Liver (tissue), 9 donors: ENCODE data around the gene DMAC2. TPM values are rescaled to one million over a fixed set of nuclear protein-coding genes. Genes with fewer than 3 reads are reported as not detected.

ENCODE experiments used
- DNase-seq: peaks from one replicate; pipeline ENCODE4 v3.0.0-alpha.2; 2017; ENCODE audit warnings: low spot score
- H3K27ac ChIP-seq, 2 donors: one replicate each; pipeline ENCODE4 v1.7.0; 2013; ENCODE audit warnings: inconsistent platforms in 2 of 2, low read length in 2 of 2, control low read depth in 1 of 2, low read depth in 1 of 2, mild to moderate bottlenecking in 1 of 2
- H3K27me3 ChIP-seq, 4 donors: one replicate each; pipeline versions ENCODE4 v1.6.1 to v1.7.0; 2013; ENCODE audit warnings: low read length in 3 of 4, inconsistent platforms in 1 of 4, mild to moderate bottlenecking in 1 of 4, moderate library complexity in 1 of 4; ENCODE audit not compliant: control insufficient read depth in 4 of 4, insufficient read depth in 4 of 4
- H3K36me3 ChIP-seq, 4 donors: one replicate each; pipeline versions ENCODE4 v1.6.1 to v1.7.0; 2013; ENCODE audit warnings: low read length in 3 of 4, mild to moderate bottlenecking in 3 of 4, low read depth in 1 of 4, moderate library complexity in 1 of 4; ENCODE audit not compliant: control insufficient read depth in 4 of 4, insufficient read depth in 3 of 4
- H3K4me1 ChIP-seq, 4 donors: one replicate each; pipeline versions ENCODE4 v1.6.1 to v1.7.0; 2013; ENCODE audit warnings: low read length in 3 of 4, mild to moderate bottlenecking in 3 of 4, moderate library complexity in 1 of 4; ENCODE audit not compliant: control insufficient read depth in 4 of 4, insufficient read depth in 4 of 4
- H3K4me3 ChIP-seq, 3 donors: one replicate each; pipeline versions ENCODE4 v1.6.1 to v1.7.0; 2013; ENCODE audit warnings: low read length in 3 of 3, control low read depth in 1 of 3, low read depth in 1 of 3, mild to moderate bottlenecking in 1 of 3
- H3K9ac ChIP-seq, 2 donors: one replicate each; pipeline ENCODE4 v1.7.0; 2013; ENCODE audit warnings: low read length in 2 of 2, mild to moderate bottlenecking in 2 of 2, moderate library complexity in 2 of 2, control low read depth in 1 of 2, low read depth in 1 of 2
- H3K9me3 ChIP-seq, 4 donors: one replicate each; pipeline versions ENCODE4 v1.6.1 to v1.7.0; 2013; ENCODE audit warnings: low read length in 3 of 4; ENCODE audit not compliant: control insufficient read depth in 4 of 4
- EGR1 ChIP-seq, 2 donors: IDR thresholded peaks; 2 replicates each; pipeline ENCODE4 v1.6.1; 2016 to 2018; ENCODE audit warnings: antibody characterized with exemption in 2 of 2, low read depth in 2 of 2
- FOXA1 ChIP-seq: IDR thresholded peaks from 2 replicates; pipeline ENCODE4 v1.6.1; 2016; ENCODE audit warnings: antibody characterized with exemption
- FOXA2 ChIP-seq: IDR thresholded peaks from 2 replicates; pipeline ENCODE4 v1.6.1; 2016; ENCODE audit warnings: antibody characterized with exemption
- GABPA ChIP-seq, 2 donors: IDR thresholded peaks in 1 of 2; conservative IDR thresholded peaks in 1 of 2; 2 replicates each; pipeline ENCODE4 v1.6.1; 2016; ENCODE audit warnings: antibody characterized with exemption in 2 of 2, mild to moderate bottlenecking in 1 of 2, moderate library complexity in 1 of 2
- HNF4A ChIP-seq, 2 donors: conservative IDR thresholded peaks; 2 replicates each; pipeline ENCODE4 v1.6.1; 2016; ENCODE audit warnings: antibody characterized with exemption in 2 of 2, mild to moderate bottlenecking in 2 of 2
- HNF4G ChIP-seq: IDR thresholded peaks from 2 replicates; pipeline ENCODE4 v1.6.1; 2016; ENCODE audit warnings: antibody characterized with exemption
- JUND ChIP-seq, 2 donors: IDR thresholded peaks; 2 replicates each; pipeline ENCODE4 v1.6.1; 2016; ENCODE audit warnings: antibody characterized with exemption in 2 of 2
- NR2F2 ChIP-seq: IDR thresholded peaks from 2 replicates; pipeline ENCODE4 v1.6.1; 2016; ENCODE audit warnings: antibody characterized with exemption
- RAD21 ChIP-seq, 2 donors: IDR thresholded peaks; 2 replicates each; pipeline ENCODE4 v1.6.1; 2016; ENCODE audit warnings: antibody characterized with exemption in 2 of 2, mild to moderate bottlenecking in 2 of 2
- RXRA ChIP-seq, 2 donors: IDR thresholded peaks; 2 replicates each; pipeline ENCODE4 v1.6.1; 2017 to 2018; ENCODE audit warnings: antibody characterized with exemption in 2 of 2, mild to moderate bottlenecking in 1 of 2
- SP1 ChIP-seq: IDR thresholded peaks from 2 replicates; pipeline ENCODE4 v1.6.1; 2018; ENCODE audit warnings: antibody characterized with exemption, mild to moderate bottlenecking
- TAF1 ChIP-seq: conservative IDR thresholded peaks from 2 replicates; pipeline ENCODE4 v1.6.1; 2016; ENCODE audit warnings: antibody characterized with exemption, mild to moderate bottlenecking
- YY1 ChIP-seq: IDR thresholded peaks from 2 replicates; pipeline ENCODE4 v1.6.1; 2016; ENCODE audit warnings: antibody characterized with exemption, mild to moderate bottlenecking
- WGBS: extraction: QIAGEN DNeasy Blood & Tissue Kit; methylation state at CpG from one replicate; pipeline ENCODE4 v1.1.7; 2013; 5-methylcytosine and 5-hydroxymethylcytosine counted together
- polyA plus RNA-seq, 2 donors: library from polyadenylated mRNA; stranded (reverse) in 1 of 2; unstranded in 1 of 2; fragments of 200-250 nt in 1 of 2; fragments of >200 nt in 1 of 2; fragmentation: Nextera tagmentation in 1 of 2; extraction: Ambion mirVana in 1 of 2; gene quantifications; one replicate each; pipeline versions ENCODE4 v1.2.1 to v1.2.3, GENCODE V29; 2013 to 2015
- total RNA-seq, 2 donors: library from RNA; depleted of rRNA; stranded (reverse); fragments of >200 nt; gene quantifications; one replicate each; pipeline ENCODE4 v1.2.3, GENCODE V29; 2014
- TF ChIP-seq, protein P1 (sequence below): IDR thresholded peaks from 2 replicates; pipeline ENCODE4 v1.6.1; 2016; ENCODE audit warnings: antibody characterized with exemption
- TF ChIP-seq, protein P2 (sequence below): IDR thresholded peaks from 2 replicates; pipeline ENCODE4 v1.6.1; 2016; ENCODE audit warnings: antibody characterized with exemption, mild to moderate bottlenecking
- TF ChIP-seq, protein P3 (sequence below): fragments of 150-350 bp; IDR thresholded peaks from 2 replicates; pipeline ENCODE4 v1.5.1; 2017; ENCODE audit warnings: improper control_type of control experiment, low read depth, low read length; ENCODE audit not compliant: missing input control
- TF ChIP-seq, protein P4 (sequence below): IDR thresholded peaks from 2 replicates; pipeline ENCODE4 v1.6.1; 2016; ENCODE audit warnings: antibody characterized with exemption
- TF ChIP-seq, protein P5 (sequence below): IDR thresholded peaks from 2 replicates; pipeline ENCODE4 v1.6.1; 2016; ENCODE audit warnings: antibody characterized with exemption
- donor health status: healthy.
- donor health status: healthy.
- donor health status: healthy.
- donor health status: healthy.
- donor health status: healthy.

The DMAC2 gene
- total and polyA plus RNA-seq, 4 donors, result 17.1 to 28.8 (median 24.2) TPM

DNA sequence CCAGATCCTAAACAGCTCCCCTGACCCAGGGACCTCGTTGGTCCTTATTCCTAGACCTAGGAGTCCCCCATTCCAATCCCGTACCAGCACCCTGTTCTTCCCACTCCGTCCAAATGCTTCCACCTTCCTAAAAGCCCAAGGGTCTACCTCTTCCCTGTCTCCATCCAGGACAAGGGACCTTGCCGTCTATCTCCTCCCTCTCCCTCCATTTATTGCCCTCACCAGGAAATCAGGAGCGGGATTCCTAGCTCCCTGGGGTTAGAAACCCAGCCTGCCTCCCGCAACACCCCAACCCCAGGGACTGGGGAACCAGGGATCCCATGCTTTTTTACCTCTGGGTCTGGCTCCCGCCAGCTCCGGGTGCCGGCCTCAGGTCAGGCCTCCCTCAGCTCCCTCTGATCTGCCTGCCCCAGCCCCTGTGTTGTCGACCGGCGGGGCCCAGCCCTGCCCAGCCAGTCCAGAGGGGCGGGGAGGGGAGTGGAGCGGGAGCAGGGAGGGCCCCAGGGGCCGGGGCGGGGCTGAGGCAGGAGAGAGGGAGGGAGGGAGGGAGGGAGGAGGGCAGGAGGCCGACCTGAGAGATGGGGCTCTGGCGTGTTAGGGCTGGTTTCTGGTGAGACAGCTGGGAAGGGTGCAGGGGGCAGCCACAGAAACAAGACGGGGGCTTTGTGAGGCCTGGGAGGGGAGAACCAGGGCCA is 12.6 kb downstream of the DMAC2 start, which contains the start of gene B3GNT8:
Gene B3GNT8 (minus strand): TSS at position 423 of the 695 bp plus-strand sequence. CDS start 596 bp downstream, outside the sequence.
- Histone ChIP-seq H3K27me3 (no peaks in the 10 kb centered on the region), H3K4me1 (peaks cover 0 to 13% (median 10%) of the 10 kb centered on the region in 4 donors), H3K9me3 (no peaks in the 10 kb centered on the region), H3K4me3 (peak within 1 kb of the TSS in 1 of 3 donors; percentile 22), H3K27ac (peak within 1 kb of the TSS; percentile 47 to 53), H3K9ac (no peak within 1 kb of the TSS), H3K36me3 (peaks cover 6 to 39% (median 10%) of the 10 kb centered on the region in 4 donors)
- DNase-seq, result peak; percentile 86
- no peak for TF ChIP-seq SP1
- WGBS, result 52% methylated on average over 19 of the region's 19 CpGs

DNA sequence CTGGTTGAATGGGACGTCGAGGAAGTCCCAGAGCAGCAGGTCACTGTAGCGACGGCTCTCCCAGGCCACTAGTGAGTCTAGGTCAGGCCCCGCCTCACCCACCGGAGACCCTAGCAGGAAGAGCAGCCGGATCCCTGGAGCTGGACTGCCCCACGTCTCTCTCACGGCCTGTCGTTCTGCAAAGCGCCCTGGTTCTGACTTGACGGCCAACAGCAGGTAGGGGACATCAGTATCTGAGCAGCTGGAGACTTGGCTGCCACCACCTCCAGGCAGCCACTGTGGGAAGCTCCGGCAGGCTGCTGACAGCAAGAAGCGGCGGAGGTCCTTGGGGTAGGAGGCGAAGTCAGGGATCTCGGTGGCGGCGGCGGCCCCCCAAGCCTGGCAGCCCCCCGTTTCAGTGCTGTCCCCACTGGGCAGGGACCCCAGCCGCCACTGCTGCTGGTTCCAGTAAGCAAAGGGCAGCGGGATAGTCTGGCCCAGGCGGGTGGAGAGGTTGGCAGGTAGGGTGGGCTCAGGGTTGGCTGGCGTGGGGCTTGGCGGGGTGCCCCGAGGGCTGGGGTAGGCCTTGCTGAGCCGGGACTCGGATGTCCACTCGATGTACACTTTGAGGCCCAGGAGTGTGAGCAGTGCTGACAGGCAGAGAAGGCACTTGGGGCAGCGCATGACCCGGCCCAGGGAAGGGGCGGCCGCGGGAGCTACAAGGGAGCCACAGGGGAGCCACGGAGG is 13.4 kb downstream of the DMAC2 start:
- 86% methylated on average over 36 of the region's 36 CpGs for WGBS
- TF ChIP-seq RXRA (IDR thresholded peaks at IDR 0.05), result no peak
- no peak for TF ChIP-seq FOXA2
- no peak for TF ChIP-seq NR2F2
- TF ChIP-seq, protein P1, sequence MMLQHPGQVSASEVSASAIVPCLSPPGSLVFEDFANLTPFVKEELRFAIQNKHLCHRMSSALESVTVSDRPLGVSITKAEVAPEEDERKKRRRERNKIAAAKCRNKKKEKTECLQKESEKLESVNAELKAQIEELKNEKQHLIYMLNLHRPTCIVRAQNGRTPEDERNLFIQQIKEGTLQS, result no peak
- TF ChIP-seq, protein P2, sequence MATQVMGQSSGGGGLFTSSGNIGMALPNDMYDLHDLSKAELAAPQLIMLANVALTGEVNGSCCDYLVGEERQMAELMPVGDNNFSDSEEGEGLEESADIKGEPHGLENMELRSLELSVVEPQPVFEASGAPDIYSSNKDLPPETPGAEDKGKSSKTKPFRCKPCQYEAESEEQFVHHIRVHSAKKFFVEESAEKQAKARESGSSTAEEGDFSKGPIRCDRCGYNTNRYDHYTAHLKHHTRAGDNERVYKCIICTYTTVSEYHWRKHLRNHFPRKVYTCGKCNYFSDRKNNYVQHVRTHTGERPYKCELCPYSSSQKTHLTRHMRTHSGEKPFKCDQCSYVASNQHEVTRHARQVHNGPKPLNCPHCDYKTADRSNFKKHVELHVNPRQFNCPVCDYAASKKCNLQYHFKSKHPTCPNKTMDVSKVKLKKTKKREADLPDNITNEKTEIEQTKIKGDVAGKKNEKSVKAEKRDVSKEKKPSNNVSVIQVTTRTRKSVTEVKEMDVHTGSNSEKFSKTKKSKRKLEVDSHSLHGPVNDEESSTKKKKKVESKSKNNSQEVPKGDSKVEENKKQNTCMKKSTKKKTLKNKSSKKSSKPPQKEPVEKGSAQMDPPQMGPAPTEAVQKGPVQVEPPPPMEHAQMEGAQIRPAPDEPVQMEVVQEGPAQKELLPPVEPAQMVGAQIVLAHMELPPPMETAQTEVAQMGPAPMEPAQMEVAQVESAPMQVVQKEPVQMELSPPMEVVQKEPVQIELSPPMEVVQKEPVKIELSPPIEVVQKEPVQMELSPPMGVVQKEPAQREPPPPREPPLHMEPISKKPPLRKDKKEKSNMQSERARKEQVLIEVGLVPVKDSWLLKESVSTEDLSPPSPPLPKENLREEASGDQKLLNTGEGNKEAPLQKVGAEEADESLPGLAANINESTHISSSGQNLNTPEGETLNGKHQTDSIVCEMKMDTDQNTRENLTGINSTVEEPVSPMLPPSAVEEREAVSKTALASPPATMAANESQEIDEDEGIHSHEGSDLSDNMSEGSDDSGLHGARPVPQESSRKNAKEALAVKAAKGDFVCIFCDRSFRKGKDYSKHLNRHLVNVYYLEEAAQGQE, result no peak
- no peak for TF ChIP-seq TAF1
- no peak for TF ChIP-seq EGR1 (IDR thresholded peaks at IDR 0.05; ENCODE audit: low read depth in 2 of 2)
- TF ChIP-seq GABPA (IDR thresholded peaks at IDR 0.05 in 1 of 2, conservative IDR thresholded peaks at IDR 0.05 in 1 of 2), result no peak
- TF ChIP-seq, protein P3, sequence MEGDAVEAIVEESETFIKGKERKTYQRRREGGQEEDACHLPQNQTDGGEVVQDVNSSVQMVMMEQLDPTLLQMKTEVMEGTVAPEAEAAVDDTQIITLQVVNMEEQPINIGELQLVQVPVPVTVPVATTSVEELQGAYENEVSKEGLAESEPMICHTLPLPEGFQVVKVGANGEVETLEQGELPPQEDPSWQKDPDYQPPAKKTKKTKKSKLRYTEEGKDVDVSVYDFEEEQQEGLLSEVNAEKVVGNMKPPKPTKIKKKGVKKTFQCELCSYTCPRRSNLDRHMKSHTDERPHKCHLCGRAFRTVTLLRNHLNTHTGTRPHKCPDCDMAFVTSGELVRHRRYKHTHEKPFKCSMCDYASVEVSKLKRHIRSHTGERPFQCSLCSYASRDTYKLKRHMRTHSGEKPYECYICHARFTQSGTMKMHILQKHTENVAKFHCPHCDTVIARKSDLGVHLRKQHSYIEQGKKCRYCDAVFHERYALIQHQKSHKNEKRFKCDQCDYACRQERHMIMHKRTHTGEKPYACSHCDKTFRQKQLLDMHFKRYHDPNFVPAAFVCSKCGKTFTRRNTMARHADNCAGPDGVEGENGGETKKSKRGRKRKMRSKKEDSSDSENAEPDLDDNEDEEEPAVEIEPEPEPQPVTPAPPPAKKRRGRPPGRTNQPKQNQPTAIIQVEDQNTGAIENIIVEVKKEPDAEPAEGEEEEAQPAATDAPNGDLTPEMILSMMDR, result no peak
- TF ChIP-seq, protein P4, sequence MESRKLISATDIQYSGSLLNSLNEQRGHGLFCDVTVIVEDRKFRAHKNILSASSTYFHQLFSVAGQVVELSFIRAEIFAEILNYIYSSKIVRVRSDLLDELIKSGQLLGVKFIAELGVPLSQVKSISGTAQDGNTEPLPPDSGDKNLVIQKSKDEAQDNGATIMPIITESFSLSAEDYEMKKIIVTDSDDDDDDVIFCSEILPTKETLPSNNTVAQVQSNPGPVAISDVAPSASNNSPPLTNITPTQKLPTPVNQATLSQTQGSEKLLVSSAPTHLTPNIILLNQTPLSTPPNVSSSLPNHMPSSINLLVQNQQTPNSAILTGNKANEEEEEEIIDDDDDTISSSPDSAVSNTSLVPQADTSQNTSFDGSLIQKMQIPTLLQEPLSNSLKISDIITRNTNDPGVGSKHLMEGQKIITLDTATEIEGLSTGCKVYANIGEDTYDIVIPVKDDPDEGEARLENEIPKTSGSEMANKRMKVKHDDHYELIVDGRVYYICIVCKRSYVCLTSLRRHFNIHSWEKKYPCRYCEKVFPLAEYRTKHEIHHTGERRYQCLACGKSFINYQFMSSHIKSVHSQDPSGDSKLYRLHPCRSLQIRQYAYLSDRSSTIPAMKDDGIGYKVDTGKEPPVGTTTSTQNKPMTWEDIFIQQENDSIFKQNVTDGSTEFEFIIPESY, result no peak
- TF ChIP-seq HNF4A (conservative IDR thresholded peaks at IDR 0.05), result no peak
- TF ChIP-seq, protein P5, sequence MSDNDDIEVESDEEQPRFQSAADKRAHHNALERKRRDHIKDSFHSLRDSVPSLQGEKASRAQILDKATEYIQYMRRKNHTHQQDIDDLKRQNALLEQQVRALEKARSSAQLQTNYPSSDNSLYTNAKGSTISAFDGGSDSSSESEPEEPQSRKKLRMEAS, result no peak
- TF ChIP-seq YY1, result no peak
- no peak for TF ChIP-seq FOXA1
- TF ChIP-seq RAD21 (IDR thresholded peaks at IDR 0.05), result no peak
- TF ChIP-seq JUND (IDR thresholded peaks at IDR 0.05), result no peak
- TF ChIP-seq HNF4G, result no peak
- H3K27me3 ChIP-seq, result no peaks in the 10 kb centered on the region
- DNase-seq, result no peak
- no peaks in the 10 kb centered on the region for H3K9me3 ChIP-seq
- peak overlapping the region in 1 of 3 donors; percentile 9 for H3K4me3 ChIP-seq
- H3K4me1 ChIP-seq, result peaks cover 0 to 5% (median 3%) of the 10 kb centered on the region in 4 donors
- peaks cover 9 to 46% (median 10%) of the 10 kb centered on the region in 4 donors for H3K36me3 ChIP-seq
- H3K9ac ChIP-seq, result no peak overlapping the region
- no peak overlapping the region for H3K27ac ChIP-seq
